Esophagus (tissue), 2 donors: ENCODE results near the gene MCC. TPM values are rescaled to one million over a fixed set of nuclear protein-coding genes. Genes with fewer than 3 reads are reported as not detected.
A peak's percentile ranks its signal among the peaks of the same experiment; 100 is the strongest.

Experiments used
- H3K27ac ChIP-seq, 2 donors: one replicate each; pipeline ENCODE4 v1.5.1; 2013; ENCODE audit warnings: low read depth in 2 of 2, mild to moderate bottlenecking in 2 of 2, inconsistent platforms in 1 of 2, low read length in 1 of 2, moderate library complexity in 1 of 2
- H3K27me3 ChIP-seq, 2 donors: one replicate each; pipeline ENCODE4 v1.6.1; 2013; ENCODE audit warnings: low read length in 2 of 2, control low read depth in 1 of 2, mild to moderate bottlenecking in 1 of 2; ENCODE audit not compliant: insufficient read depth in 2 of 2, control insufficient read depth in 1 of 2
- H3K36me3 ChIP-seq, 2 donors: one replicate each; pipeline ENCODE4 v1.6.1; 2013; ENCODE audit warnings: low read length in 1 of 2; ENCODE audit not compliant: control insufficient read depth in 2 of 2, insufficient read depth in 2 of 2
- H3K4me1 ChIP-seq, 2 donors: one replicate each; pipeline ENCODE4 v1.6.1; 2013; ENCODE audit warnings: low read length in 1 of 2; ENCODE audit not compliant: control insufficient read depth in 2 of 2, insufficient read depth in 2 of 2
- H3K4me3 ChIP-seq, 2 donors: one replicate each; pipeline ENCODE4 v1.5.1; 2013; ENCODE audit warnings: low read length in 2 of 2, mild to moderate bottlenecking in 2 of 2, low read depth in 1 of 2, moderate library complexity in 1 of 2
- H3K9me3 ChIP-seq, 2 donors: one replicate each; pipeline ENCODE4 v1.6.1; 2013; ENCODE audit warnings: mild to moderate bottlenecking in 2 of 2, low read depth in 1 of 2, low read length in 1 of 2, moderate library complexity in 1 of 2; ENCODE audit not compliant: control insufficient read depth in 2 of 2, insufficient read depth in 1 of 2
- WGBS, 2 donors: extraction: QIAGEN DNeasy Blood & Tissue Kit; methylation state at CpG; one replicate each; pipeline ENCODE4 v1.1.7; 2013; 5-methylcytosine and 5-hydroxymethylcytosine counted together
- polyA plus RNA-seq, 2 donors: library from polyadenylated mRNA; stranded (reverse); fragments of 200-250 nt; gene quantifications; one replicate each; pipeline ENCODE4 v1.2.3, GENCODE V29; 2013
- donor health status: healthy with polysubstance abuse.
- donor health status: Bipolar disorder and iron deficiency.

MCC gene
- polyA plus RNA-seq, 2 donors, result 7.2 to 8.3 TPM

DNA sequence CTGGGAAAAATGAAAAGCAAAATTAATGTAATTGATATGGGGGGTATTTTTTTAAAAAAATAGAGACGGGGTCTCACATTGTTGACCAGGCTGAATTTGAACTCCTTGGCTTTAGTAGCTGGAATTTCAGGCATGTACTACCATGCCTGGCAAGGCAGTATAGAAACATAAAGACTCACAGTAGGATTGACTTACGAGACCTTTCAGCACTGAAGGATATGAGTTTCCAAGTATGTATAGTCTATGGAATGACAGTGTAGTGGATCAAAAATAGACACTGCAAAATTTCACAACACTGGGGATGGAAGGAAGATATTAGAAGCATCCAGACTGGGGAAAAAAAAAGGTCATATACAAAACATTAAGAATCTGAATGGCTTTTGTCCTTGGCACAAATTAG lies 504.9 kb downstream of the MCC start:
- 86 to 93% methylated on average over 2 of the region's 2 CpGs for WGBS, 2 donors
- Histone ChIP-seq H3K4me1 (no peaks in the 10 kb centered on the region), H3K9me3 (no peaks in the 10 kb centered on the region), H3K27ac (no peak overlapping the region), H3K36me3 (no peaks in the 10 kb centered on the region), H3K27me3 (no peaks in the 10 kb centered on the region), H3K4me3 (no peak overlapping the region)

DNA sequence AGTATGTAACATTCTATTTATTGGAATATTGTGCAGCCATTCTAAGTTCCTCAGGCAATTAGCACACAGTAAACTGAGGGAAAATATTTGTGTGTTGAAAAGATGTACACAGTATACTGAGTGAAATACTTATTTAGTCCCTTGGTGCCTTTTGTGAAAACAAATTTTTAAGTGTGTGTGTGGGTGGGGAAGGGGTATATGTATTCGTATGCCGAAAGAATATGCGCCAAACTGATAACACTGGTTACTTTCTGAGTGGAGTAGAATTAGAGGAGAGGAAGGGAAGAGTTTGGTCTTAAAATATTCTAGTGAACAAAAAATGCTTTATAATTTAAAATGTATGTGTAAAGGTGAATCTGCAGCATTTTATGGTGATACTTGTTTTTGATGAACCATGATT lies 508.5 kb downstream of the MCC start:
- H3K4me3 ChIP-seq, result no peak overlapping the region
- H3K4me1 ChIP-seq, result no peaks in the 10 kb centered on the region
- 52 to 68% methylated on average over 3 of the region's 3 CpGs for WGBS, 2 donors
- no peaks in the 10 kb centered on the region for H3K9me3 ChIP-seq
- no peaks in the 10 kb centered on the region for H3K36me3 ChIP-seq
- no peaks in the 10 kb centered on the region for H3K27me3 ChIP-seq
- H3K27ac ChIP-seq, result no peak overlapping the region

DNA sequence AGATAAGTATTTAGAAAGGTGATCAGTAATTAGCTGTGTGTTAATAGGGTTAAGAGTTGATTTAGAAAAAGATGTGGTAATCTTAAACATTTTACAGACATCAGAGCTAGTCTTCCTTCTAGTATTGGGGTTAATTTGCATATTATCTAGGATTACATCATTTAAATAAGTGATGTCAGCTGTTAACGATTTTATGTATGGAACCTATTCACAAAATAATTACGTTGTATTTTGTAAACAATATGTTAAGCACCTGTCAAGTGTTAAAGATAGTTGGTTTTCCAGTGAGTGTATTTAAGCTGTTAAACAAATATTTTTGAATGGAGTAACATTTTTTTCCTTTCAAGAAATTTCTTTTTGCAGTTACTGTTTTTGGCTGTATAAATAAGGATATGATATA lies 509.4 kb downstream of the MCC start:
- H3K27ac ChIP-seq, result no peak overlapping the region
- H3K36me3 ChIP-seq, result no peaks in the 10 kb centered on the region
- WGBS, 2 donors, result 10 to 17% methylated on average over 2 of the region's 2 CpGs
- no peaks in the 10 kb centered on the region for H3K27me3 ChIP-seq
- no peaks in the 10 kb centered on the region for H3K9me3 ChIP-seq
- no peak overlapping the region for H3K4me3 ChIP-seq
- no peaks in the 10 kb centered on the region for H3K4me1 ChIP-seq

DNA sequence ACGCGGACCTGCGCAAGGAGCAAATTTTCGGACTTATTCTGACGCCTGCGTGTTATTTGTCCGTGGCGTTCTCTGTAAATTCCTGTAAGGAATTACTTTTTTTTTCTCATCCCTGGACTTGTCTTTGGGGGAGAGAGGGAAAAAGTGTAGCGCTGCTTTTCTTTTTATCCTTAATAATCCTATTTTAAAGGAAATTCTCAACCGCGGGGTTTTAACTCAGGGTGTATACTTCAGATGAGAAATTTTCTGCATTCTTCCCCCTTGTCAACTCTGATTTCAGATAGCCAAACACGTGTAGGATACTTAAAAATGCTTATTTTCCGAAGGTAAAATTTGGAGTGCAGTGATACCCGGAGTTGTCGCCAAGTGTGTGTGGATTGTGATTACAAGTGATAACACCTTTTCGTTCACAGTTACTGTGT lies 510.8 kb downstream of the MCC start:
- WGBS, 2 donors, result 0 to 1% methylated on average over 16 of the region's 16 CpGs
- Histone ChIP-seq H3K27ac (peak overlapping the region; percentile 85 to 92), H3K4me1 (no peaks in the 10 kb centered on the region), H3K9me3 (no peaks in the 10 kb centered on the region), H3K36me3 (no peaks in the 10 kb centered on the region), H3K4me3 (peak overlapping the region; percentile 78 to 85), H3K27me3 (no peaks in the 10 kb centered on the region)

DNA sequence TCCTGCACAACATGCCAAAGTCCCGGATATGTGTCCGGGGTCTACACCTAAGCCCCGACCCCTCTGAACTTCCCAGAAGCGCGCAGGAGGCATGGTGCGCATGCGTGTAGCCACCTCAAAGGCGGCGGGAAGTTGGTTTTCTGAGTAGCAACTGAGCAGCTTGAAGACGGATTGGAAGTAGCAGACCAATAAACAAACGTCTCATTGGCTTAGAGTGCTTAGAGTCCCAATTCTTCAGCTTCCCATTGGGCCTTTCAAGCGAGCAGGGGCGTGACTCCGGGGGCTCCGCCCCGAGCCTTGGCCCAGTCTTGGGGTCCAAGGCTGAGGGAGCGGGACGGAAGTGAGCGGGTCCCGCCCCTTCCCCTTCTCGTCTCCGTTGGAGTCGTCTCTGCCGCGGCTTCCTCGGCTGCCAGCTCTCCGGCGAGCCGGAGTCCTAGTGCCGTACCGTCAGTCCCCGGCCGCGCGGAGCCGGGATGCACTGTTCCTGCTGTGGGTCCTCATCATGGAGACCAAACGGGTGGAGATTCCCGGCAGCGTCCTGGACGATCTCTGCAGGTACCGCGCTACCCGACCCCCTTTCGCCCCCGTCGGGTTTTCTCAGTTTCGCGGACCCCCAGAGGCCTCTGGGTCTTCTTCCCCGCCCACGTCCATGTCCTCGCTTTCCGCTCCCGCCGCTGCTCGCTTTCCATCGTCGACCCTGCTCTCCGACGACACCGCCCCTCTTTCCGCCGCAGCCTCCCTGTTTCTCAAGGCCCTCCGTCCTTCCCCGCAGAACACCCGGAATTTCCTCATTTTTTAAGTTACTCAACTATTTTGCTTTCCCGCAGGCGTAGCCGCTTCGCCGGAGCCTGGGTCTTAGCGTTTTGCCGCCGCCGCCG lies 511.6 kb downstream of the MCC start, which contains the start of gene DCP2:
DCP2 (plus strand) TSS at position 367 of the 878 bp plus-strand sequence; CDS start at position 503, 136 bp downstream.
- H3K4me1 ChIP-seq, result no peaks in the 10 kb centered on the region
- WGBS, 2 donors, result 0 to 1% methylated on average over 69 to 75 of the region's 75 CpGs
- H3K4me3 ChIP-seq, result peak within 1 kb of the TSS; percentile 78 to 85

DNA sequence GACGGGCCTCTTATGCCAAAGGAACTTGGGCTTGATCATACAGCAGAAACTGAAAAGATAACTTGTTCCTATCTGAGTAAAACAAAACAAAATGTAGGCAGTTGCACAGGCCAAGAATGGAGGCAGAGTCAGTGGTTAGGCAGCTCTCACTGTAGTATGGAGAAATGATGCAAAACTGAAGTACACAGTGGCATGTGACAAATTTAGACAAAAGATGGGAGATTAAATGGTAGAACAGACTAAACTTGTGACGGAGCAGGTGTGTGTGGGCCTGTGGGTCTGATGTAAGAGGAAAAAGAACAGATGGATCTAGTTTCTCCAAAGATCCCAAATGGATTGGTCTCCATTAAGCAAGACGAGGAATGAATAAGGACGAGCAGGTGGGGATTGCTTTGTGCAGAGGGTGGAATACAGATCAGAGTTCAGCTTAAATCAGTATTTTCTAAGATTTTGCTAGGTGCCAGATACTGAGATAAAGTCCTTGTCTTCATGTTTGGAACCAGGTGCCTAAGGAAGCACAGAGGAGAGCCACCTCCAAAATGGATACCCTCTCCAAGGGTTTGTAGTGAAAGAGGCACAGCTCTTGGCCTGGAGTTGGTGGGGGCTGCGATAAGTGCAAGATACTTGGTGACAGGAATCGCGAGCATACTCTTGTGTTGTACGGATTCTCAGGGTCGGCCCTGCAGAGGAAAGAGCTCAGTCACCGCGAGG lies 512.4 kb downstream of the MCC start:
- peaks cover 0 to 2% of the 10 kb centered on the region in 2 donors for H3K27me3 ChIP-seq
- H3K4me1 ChIP-seq, result no peaks in the 10 kb centered on the region
- WGBS, 2 donors, result 29% methylated on average over 11 of the region's 11 CpGs
- peak overlapping the region; percentile 53 to 78 for H3K4me3 ChIP-seq
- no peaks in the 10 kb centered on the region for H3K9me3 ChIP-seq
- H3K36me3 ChIP-seq, result no peaks in the 10 kb centered on the region
- peak overlapping the region; percentile 66 to 89 for H3K27ac ChIP-seq

More for the DNA sequence above, 511.6 kb downstream of the MCC start, which contains the start of gene DCP2:
- H3K27me3 ChIP-seq, result no peaks in the 10 kb centered on the region
- H3K36me3 ChIP-seq, result no peaks in the 10 kb centered on the region
- H3K9me3 ChIP-seq, result no peaks in the 10 kb centered on the region
- peak within 1 kb of the TSS; percentile 85 to 92 for H3K27ac ChIP-seq

DNA sequence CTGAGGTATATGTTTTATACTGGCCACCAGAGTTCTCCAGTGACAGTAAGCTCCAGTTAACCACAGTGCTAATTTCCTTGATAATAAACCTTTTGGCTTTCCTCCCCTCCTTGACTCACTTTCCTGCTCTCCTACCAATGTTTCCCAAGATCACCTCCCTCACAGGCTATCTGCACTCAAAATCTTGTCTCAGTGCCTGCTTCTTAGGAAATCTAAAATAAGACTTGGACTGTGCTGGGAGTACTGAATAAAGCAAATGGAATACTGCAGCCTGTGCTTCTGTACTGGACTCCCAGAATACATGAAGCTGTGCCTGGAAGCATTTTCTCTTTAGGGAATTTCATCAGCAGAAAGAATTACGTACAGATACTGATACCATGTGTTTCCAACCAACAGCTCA lies 513.4 kb downstream of the MCC start:
- Histone ChIP-seq H3K27me3 (peaks cover 0 to 2% of the 10 kb centered on the region in 2 donors), H3K4me3 (no peak overlapping the region), H3K27ac (no peak overlapping the region), H3K9me3 (no peaks in the 10 kb centered on the region), H3K36me3 (no peaks in the 10 kb centered on the region), H3K4me1 (no peaks in the 10 kb centered on the region)
- 92% methylated on average over 1 of the region's 1 CpG for WGBS, 2 donors

DNA sequence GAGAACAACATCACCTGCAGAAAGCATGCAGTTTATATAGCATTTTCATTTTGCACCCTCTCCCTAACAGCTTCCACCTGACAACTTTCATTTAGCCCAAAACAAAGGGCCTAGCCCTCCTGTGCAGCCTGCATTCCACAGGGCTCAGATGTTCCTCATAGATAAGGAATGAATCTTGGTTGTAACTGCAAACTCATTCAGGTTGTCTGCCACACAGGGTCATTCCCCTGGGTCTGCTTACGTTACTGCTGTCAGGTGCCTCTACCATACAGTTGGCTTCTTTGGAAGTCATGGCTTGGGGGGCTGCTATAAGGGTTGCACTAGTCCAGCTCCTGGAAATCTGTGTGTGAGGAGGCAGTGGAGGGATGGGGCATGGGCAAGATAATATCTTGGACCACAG lies 514.3 kb downstream of the MCC start:
- 83 to 91% methylated on average over 1 of the region's 1 CpG for WGBS, 2 donors
- Histone ChIP-seq H3K4me3 (no peak overlapping the region), H3K27ac (no peak overlapping the region), H3K36me3 (no peaks in the 10 kb centered on the region), H3K27me3 (peaks cover 0 to 2% of the 10 kb centered on the region in 2 donors), H3K4me1 (no peaks in the 10 kb centered on the region), H3K9me3 (no peaks in the 10 kb centered on the region)

DNA sequence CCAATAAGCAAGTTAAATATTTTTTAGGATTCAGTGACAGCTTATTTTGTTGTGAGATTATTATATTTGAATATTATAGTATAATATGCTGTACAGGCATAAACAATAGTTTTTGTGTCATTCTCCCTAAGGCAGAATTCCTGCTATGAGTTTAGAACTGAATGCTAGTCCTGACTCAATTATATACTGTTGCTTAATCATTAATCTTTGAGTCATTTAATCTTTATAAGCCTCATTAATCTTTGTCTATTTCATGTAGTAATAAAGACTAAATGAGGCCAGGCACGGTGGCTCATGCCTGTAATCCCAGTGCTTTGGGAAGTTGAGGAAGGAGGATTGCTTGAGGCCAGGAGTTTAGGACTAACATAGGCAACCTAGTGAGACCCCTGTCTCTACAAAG lies 515.2 kb downstream of the MCC start:
- no peaks in the 10 kb centered on the region for H3K4me1 ChIP-seq
- WGBS, 2 donors, result 29 to 39% methylated on average over 1 of the region's 1 CpG
- H3K4me3 ChIP-seq, result no peak overlapping the region
- H3K27ac ChIP-seq, result no peak overlapping the region
- no peaks in the 10 kb centered on the region for H3K9me3 ChIP-seq
- H3K27me3 ChIP-seq, result peaks cover 0 to 2% of the 10 kb centered on the region in 2 donors
- no peaks in the 10 kb centered on the region for H3K36me3 ChIP-seq
